ENCODE data around the gene COL11A2.

DNA sequence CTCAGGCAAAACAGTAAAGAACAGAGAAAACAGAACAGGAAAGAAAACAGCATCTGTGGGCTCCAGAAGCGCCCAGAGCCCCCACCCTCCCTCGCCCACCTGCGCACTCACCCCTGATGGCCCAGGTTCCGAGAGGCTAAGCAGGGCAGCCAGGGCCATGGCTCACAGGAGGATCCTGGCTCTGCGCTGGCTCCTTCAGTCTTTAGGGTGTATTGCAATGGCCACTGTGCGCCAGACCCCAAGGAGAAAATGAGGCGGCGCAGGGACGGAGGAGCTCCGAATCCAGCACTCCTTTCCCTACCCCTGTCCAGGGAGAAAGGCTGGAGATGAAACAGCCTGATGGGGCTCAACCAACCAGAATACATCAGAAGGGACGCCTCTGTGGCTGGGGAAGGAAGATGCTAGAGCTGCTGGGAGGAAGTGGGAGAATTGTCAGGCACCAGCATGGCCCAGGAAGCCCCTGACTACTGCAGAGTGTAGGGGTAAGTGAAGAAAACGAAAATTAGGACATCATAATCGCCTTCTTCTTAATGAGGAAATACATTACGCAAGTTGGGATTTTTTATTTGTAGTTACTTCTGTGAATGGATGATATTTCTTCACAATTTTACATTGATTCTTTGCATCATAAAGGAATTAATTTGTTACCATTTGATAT, 49.0 kb downstream of the COL11A2 start:
- no peak for TF ChIP-seq POLR2A (IDR thresholded peaks at IDR 0.05; ENCODE audit: low read depth, low read length)
- TF ChIP-seq POLR2AphosphoS5 (IDR thresholded peaks at IDR 0.05; ENCODE audit: insufficient read depth, low read depth, low read length) = no peak
- TF ChIP-seq GATA2 (IDR thresholded peaks at IDR 0.05; ENCODE audit: insufficient read depth, insufficient read length, low read depth, low read length) = no peak

Data from endothelial cell of umbilical vein (primary cell).